ENCODE measurements around the gene USHBP1.

Gene USHBP1

DNA sequence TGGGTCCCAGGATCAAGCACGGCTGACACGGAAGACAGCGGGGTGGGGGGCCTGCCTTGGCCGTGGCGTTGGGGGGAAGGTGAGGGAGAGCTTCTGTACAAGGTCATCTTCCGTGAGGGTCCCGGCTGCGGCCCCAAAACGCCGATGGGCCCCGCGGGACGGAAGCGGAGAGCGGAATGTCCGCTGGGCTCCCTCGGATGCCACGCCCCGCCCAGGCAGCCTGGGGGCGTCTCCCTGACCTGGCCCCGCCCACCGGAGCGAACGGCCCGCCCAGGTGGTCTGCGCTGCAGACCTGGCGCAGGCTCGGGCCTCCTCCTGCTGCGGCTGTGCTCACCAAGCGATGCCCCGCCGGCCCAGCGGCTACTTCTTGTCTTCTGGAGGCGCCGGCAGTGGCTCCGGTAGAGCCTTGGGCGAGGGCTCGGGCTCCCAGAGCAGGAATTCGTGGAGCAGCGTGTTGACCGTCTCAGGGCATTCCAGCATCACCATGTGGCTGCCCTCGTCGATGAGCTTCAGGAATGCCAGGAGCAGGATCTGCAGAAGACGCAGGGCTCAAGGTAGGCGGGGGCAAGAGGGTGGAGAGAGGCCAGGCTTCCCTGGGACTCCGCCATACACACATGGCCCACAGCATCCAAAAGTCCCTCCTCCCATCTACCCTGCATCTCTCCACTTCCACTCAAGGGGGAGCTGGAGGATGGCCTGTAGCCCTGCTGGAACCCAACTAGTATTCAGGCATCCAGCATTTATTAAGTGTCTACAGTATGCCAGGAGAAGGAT lies 27.9 kb upstream of the USHBP1 start:
- Histone ChIP-seq H3K4me2 (ENCODE audit: low read depth, low read length, poor library complexity, severe bottlenecking) (peak overlapping the region; percentile 71), H3F3A (ENCODE audit: insufficient read depth) (peaks cover 5% of the 10 kb centered on the region; the same call in 1 of the 2 replicates), H3K27me3 (ENCODE audit: low read length) (no peaks in the 10 kb centered on the region), H3K9ac (ENCODE audit: low read length) (peak overlapping the region; percentile 68), H3K36me3 (ENCODE audit: low read length) (no peaks in the 10 kb centered on the region), H3K4me3 (ENCODE audit: insufficient read depth, low read length, poor library complexity, severe bottlenecking) (peak overlapping the region; percentile 71), H2AFZ (ENCODE audit: low read depth, low read length, severe bottlenecking) (peak overlapping the region; percentile 52), H4K20me1 (ENCODE audit: low read depth, low read length) (no peaks in the 10 kb centered on the region), H3K9me2 (replicated peaks; ENCODE audit: insufficient read depth, low read length) (no peaks in the 10 kb centered on the region), H3K9me3 (ENCODE audit: insufficient read depth, low read length) (no peaks in the 10 kb centered on the region), H3K27ac (ENCODE audit: low read depth, low read length) (peak overlapping the region; percentile 62), H3K79me2 (ENCODE audit: insufficient read depth, low read length) (peaks cover 4% of the 10 kb centered on the region)
- no peak for TF ChIP-seq EZH2phosphoT487 (conservative IDR thresholded peaks at IDR 0.05; ENCODE audit: low read length)
- TF ChIP-seq, protein P1, sequence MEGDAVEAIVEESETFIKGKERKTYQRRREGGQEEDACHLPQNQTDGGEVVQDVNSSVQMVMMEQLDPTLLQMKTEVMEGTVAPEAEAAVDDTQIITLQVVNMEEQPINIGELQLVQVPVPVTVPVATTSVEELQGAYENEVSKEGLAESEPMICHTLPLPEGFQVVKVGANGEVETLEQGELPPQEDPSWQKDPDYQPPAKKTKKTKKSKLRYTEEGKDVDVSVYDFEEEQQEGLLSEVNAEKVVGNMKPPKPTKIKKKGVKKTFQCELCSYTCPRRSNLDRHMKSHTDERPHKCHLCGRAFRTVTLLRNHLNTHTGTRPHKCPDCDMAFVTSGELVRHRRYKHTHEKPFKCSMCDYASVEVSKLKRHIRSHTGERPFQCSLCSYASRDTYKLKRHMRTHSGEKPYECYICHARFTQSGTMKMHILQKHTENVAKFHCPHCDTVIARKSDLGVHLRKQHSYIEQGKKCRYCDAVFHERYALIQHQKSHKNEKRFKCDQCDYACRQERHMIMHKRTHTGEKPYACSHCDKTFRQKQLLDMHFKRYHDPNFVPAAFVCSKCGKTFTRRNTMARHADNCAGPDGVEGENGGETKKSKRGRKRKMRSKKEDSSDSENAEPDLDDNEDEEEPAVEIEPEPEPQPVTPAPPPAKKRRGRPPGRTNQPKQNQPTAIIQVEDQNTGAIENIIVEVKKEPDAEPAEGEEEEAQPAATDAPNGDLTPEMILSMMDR (IDR thresholded peaks at IDR 0.05; ENCODE audit: insufficient read depth, low read length, poor library complexity, severe bottlenecking) = peak; percentile 42

- no peak overlapping the region for H2AFZ ChIP-seq (ENCODE audit: low read depth, low read length, severe bottlenecking)
- no peak overlapping the region for H3K9ac ChIP-seq (ENCODE audit: low read length)
- TF ChIP-seq EZH2phosphoT487 (conservative IDR thresholded peaks at IDR 0.05; ENCODE audit: low read length) = no peak
- TF ChIP-seq, protein P1 (IDR thresholded peaks at IDR 0.05; ENCODE audit: insufficient read depth, low read length, poor library complexity, severe bottlenecking) = no peak
- no peak overlapping the region for H3K4me2 ChIP-seq (ENCODE audit: low read depth, low read length, poor library complexity, severe bottlenecking)
- H3K36me3 ChIP-seq (ENCODE audit: low read length) = 0 out of 2 replicates have a peak, but pooled peaks cover 9% of the 10 kb centered on the region
- H3K4me3 ChIP-seq (ENCODE audit: insufficient read depth, low read length, poor library complexity, severe bottlenecking) = no peak overlapping the region
- no peaks in the 10 kb centered on the region for H3K27me3 ChIP-seq (ENCODE audit: low read length)
- H4K20me1 ChIP-seq (ENCODE audit: low read depth, low read length) = no peaks in the 10 kb centered on the region
- H3F3A ChIP-seq (ENCODE audit: insufficient read depth) = 0 out of 2 replicates have a peak, but pooled peaks cover 7% of the 10 kb centered on the region
- H3K9me2 ChIP-seq (replicated peaks; ENCODE audit: insufficient read depth, low read length) = no peaks in the 10 kb centered on the region
- peaks cover 4% of the 10 kb centered on the region for H3K79me2 ChIP-seq (ENCODE audit: insufficient read depth, low read length)
- no peaks in the 10 kb centered on the region for H3K9me3 ChIP-seq (ENCODE audit: insufficient read depth, low read length)
- no peak overlapping the region for H3K27ac ChIP-seq (ENCODE audit: low read depth, low read length)
Measured at GRCh38 chr19:17289489-17289888, 24.9 kb upstream of the USHBP1 start.

- no peak overlapping the region for H3K9ac ChIP-seq (ENCODE audit: low read length)
Measured at GRCh38 chr19:17286752-17287151, 22.2 kb upstream of the USHBP1 start.

More at GRCh38 chr19:17286752-17287151, 22.2 kb upstream of the USHBP1 start:
- Histone ChIP-seq H3K79me2 (ENCODE audit: insufficient read depth, low read length) (peaks cover 16% of the 10 kb centered on the region), H3K9me3 (ENCODE audit: insufficient read depth, low read length) (no peaks in the 10 kb centered on the region), H3K27ac (ENCODE audit: low read depth, low read length) (no peak overlapping the region), H3K9me2 (replicated peaks; ENCODE audit: insufficient read depth, low read length) (no peaks in the 10 kb centered on the region), H3K27me3 (ENCODE audit: low read length) (no peaks in the 10 kb centered on the region), H3K4me3 (ENCODE audit: insufficient read depth, low read length, poor library complexity, severe bottlenecking) (no peak overlapping the region), H3K4me2 (ENCODE audit: low read depth, low read length, poor library complexity, severe bottlenecking) (no peak overlapping the region), H2AFZ (ENCODE audit: low read depth, low read length, severe bottlenecking) (no peak overlapping the region), H3F3A (ENCODE audit: insufficient read depth) (0 out of 2 replicates have a peak, but pooled peaks cover 7% of the 10 kb centered on the region), H3K36me3 (ENCODE audit: low read length) (peaks cover 20% of the 10 kb centered on the region), H4K20me1 (ENCODE audit: low read depth, low read length) (peaks cover 7% of the 10 kb centered on the region; the same call in 1 of the 2 replicates)
- no peak for TF ChIP-seq EZH2phosphoT487 (conservative IDR thresholded peaks at IDR 0.05; ENCODE audit: low read length)
- TF ChIP-seq, protein P1 (IDR thresholded peaks at IDR 0.05; ENCODE audit: insufficient read depth, low read length, poor library complexity, severe bottlenecking) = no peak
